HCT116 (cell line): ENCODE measurements around the gene AUTS2. TPM values are rescaled to one million over a fixed set of nuclear protein-coding genes. Genes with fewer than 3 reads are reported as not detected.

Experiments used
- ATAC-seq: fragments of 200-7000 bp; cut with Tn5 transposase; 2 replicates; pipeline ENCODE4 v1.9.1; 2020; ENCODE audit warnings: mild to moderate bottlenecking, moderate library complexity
- BruUV-seq: library from RNA; stranded (reverse); fragments of 400-500 nt; replicated peaks from 2 replicates; lab custom pipeline; 2021; lab: Mats Ljungman, UMichigan
- CTCF ChIA-PET: fragments of 300-600 bp; sonication (Branson Sonifier 250); formaldehyde crosslinking; loops from one replicate; lab custom pipeline; 2021; ENCODE audit warnings: antibody characterized with exemption; lab: Charles Lee
- POLR2A ChIA-PET: fragments of 300-600, 350-600 bp; sonication (Branson Sonifier 250); formaldehyde crosslinking; loops from one replicate; lab custom pipeline; 2021; ENCODE audit warnings: antibody characterized with exemption; lab: Charles Lee
- RAD21 ChIA-PET, 2 experiments: fragments of 300-600 bp; sonication (Branson Sonifier 250); formaldehyde crosslinking; loops; one replicate each; lab custom pipeline; 2023; ENCODE audit warnings: low total read pairs in 2 of 2; ENCODE audit not compliant: uncharacterized antibody in 2 of 2, unreplicated experiment in 2 of 2, low non-redundant PET in 1 of 2; lab: Charles Lee
- DNase-seq: peaks from one replicate; pipeline ENCODE4 v3.0.0-alpha.2; 2010; ENCODE audit warnings: low read depth, low spot score
- H2AFZ ChIP-seq: fragments of 200-600 bp; shearing (Covaris generic), sonication (generic); 2 replicates; pipeline ENCODE4 v1.6.1; 2017; ENCODE audit warnings: low read depth, mixed run types, mixed read lengths, antibody characterized with exemption, low read length; ENCODE audit not compliant: poor library complexity, severe bottlenecking
- H3K27ac ChIP-seq: 2 replicates; pipeline ENCODE4 v1.5.1; 2012; ENCODE audit warnings: low read depth, low read length
- H3K27me3 ChIP-seq: fragments of 200-600 bp; sonication (generic); 2 replicates; pipeline ENCODE4 v1.6.1; 2016; ENCODE audit warnings: mixed run types, low read length, mixed read lengths; ENCODE audit not compliant: insufficient read depth
- H3K36me3 ChIP-seq, 2 experiments: fragments of 200-500 bp in 1 of 2; fragments of 200-600 bp in 1 of 2; sonication (Bioruptor generic) in 1 of 2; sonication (generic) in 1 of 2; 2 replicates each; pipeline versions ENCODE4 v1.5.1 to v1.6.1; 2014 to 2016; ENCODE audit warnings: low read length in 2 of 2, inconsistent platforms in 1 of 2, mixed read lengths in 1 of 2, mixed run types in 1 of 2; ENCODE audit not compliant: insufficient read depth in 2 of 2, control insufficient read depth in 1 of 2
- H3K4me1 ChIP-seq, 2 experiments: fragments of 200-600 bp in 1 of 2; sonication (generic) in 1 of 2; 2 replicates each; pipeline versions ENCODE4 v1.5.1 to v1.6.1; 2012 to 2017; ENCODE audit warnings: low read length in 2 of 2, inconsistent platforms in 1 of 2, mild to moderate bottlenecking in 1 of 2, mixed read lengths in 1 of 2, mixed run types in 1 of 2, moderate library complexity in 1 of 2; ENCODE audit not compliant: insufficient read depth in 2 of 2, control insufficient read depth in 1 of 2
- H3K4me2 ChIP-seq: fragments of 200-600 bp; sonication (generic); 2 replicates; pipeline ENCODE4 v1.6.1; 2017; ENCODE audit warnings: mixed run types, low read length, mixed read lengths
- H3K4me3 ChIP-seq, 2 experiments: fragments of 200-600 bp in 1 of 2; sonication (generic) in 1 of 2; replicated peaks in 1 of 2; 2 replicates each; pipeline ENCODE4 v1.5.1; 2011 to 2016; ENCODE audit warnings: low read length in 2 of 2, control low read depth in 1 of 2, low read depth in 1 of 2, mild to moderate bottlenecking in 1 of 2, mixed read lengths in 1 of 2, mixed run types in 1 of 2
- H3K79me2 ChIP-seq: fragments of 200-600 bp; sonication (generic); 2 replicates; pipeline ENCODE4 v1.6.1; 2017; ENCODE audit warnings: mild to moderate bottlenecking, mixed run types, low read length, moderate library complexity, mixed read lengths; ENCODE audit not compliant: insufficient read depth
- H3K9ac ChIP-seq: fragments of 200-600 bp; sonication (generic); 2 replicates; pipeline ENCODE4 v1.6.1; 2016; ENCODE audit warnings: low read length, mixed read lengths
- H3K9me2 ChIP-seq: fragments of 200-600 bp; sonication (generic), shearing (Covaris generic); 2 replicates; pipeline ENCODE4 v1.6.1; 2017; ENCODE audit warnings: mixed run types, mild to moderate bottlenecking, moderate library complexity; ENCODE audit not compliant: insufficient read depth
- H3K9me3 ChIP-seq, 2 experiments: fragments of 200-500 bp in 1 of 2; fragments of 200-600 bp in 1 of 2; sonication (Bioruptor generic) in 1 of 2; sonication (generic) in 1 of 2; 2 replicates each; pipeline ENCODE4 v1.6.1; 2014 to 2017; ENCODE audit warnings: low read length in 2 of 2, mixed read lengths in 2 of 2, inconsistent platforms in 1 of 2, low read depth in 1 of 2, mild to moderate bottlenecking in 1 of 2, mixed run types in 1 of 2, moderate library complexity in 1 of 2; ENCODE audit not compliant: control insufficient read depth in 1 of 2, insufficient read depth in 1 of 2
- H4K20me1 ChIP-seq: fragments of 200-600 bp; sonication (generic), shearing (Covaris generic); 2 replicates; pipeline ENCODE4 v1.6.1; 2017; ENCODE audit warnings: mixed run types, mild to moderate bottlenecking, moderate library complexity; ENCODE audit not compliant: insufficient read depth
- CBX3 ChIP-seq: IDR thresholded peaks from 2 replicates; pipeline ENCODE4 v1.6.1; 2012; ENCODE audit warnings: low read depth
- EGR1 ChIP-seq: IDR thresholded peaks from 2 replicates; pipeline ENCODE4 v1.6.1; 2012; ENCODE audit warnings: low read depth
- EZH2 ChIP-seq: fragments of 200-600 bp; sonication (generic); IDR thresholded peaks from 2 replicates; pipeline ENCODE4 v1.6.1; 2017; ENCODE audit warnings: antibody characterized with exemption, mixed run types
- EZH2phosphoT487 ChIP-seq: fragments of 200-600 bp; IDR thresholded peaks from 2 replicates; pipeline ENCODE4 v1.6.1; 2018; ENCODE audit warnings: antibody characterized with exemption, borderline replicate concordance
- FOSL1 ChIP-seq: IDR thresholded peaks from 2 replicates; pipeline ENCODE4 v1.6.1; 2012; ENCODE audit warnings: low read depth
- JUND ChIP-seq: IDR thresholded peaks from 2 replicates; pipeline ENCODE4 v1.6.1; 2012
- POLR2A ChIP-seq: IDR thresholded peaks from 2 replicates; pipeline ENCODE4 v1.7.0; 2011; ENCODE audit warnings: borderline replicate concordance; ENCODE audit not compliant: insufficient read depth, insufficient read length; ENCODE audit errors: extremely low read depth
- POLR2AphosphoS5 ChIP-seq: IDR thresholded peaks from 2 replicates; pipeline ENCODE4 v1.6.1; 2011; ENCODE audit warnings: mild to moderate bottlenecking, low read depth, low read length, moderate library complexity
- RAD21 ChIP-seq: IDR thresholded peaks from 2 replicates; pipeline ENCODE4 v1.6.1; 2012; ENCODE audit warnings: low read depth, mild to moderate bottlenecking
- SP1 ChIP-seq: IDR thresholded peaks from 2 replicates; pipeline ENCODE4 v1.6.1; 2012; ENCODE audit warnings: low read depth
- SRF ChIP-seq: IDR thresholded peaks from 2 replicates; pipeline ENCODE4 v1.6.1; 2012; ENCODE audit warnings: low read depth
- TCF7L2 ChIP-seq: IDR thresholded peaks from 2 replicates; pipeline ENCODE4 v1.7.0; 2011; ENCODE audit warnings: borderline replicate concordance, inconsistent platforms; ENCODE audit not compliant: insufficient read depth, insufficient read length; ENCODE audit errors: extremely low read depth
- YY1 ChIP-seq: IDR thresholded peaks from 2 replicates; pipeline ENCODE4 v1.6.1; 2011; ENCODE audit warnings: low read length, low read depth, moderate library complexity, mild to moderate bottlenecking; ENCODE audit not compliant: insufficient replicate concordance; ENCODE audit errors: extremely low read depth
- ZNF274 ChIP-seq: fragments of 200-500 bp; sonication (Bioruptor generic); IDR thresholded peaks from 2 replicates; pipeline ENCODE4 v1.6.1; 2014; ENCODE audit warnings: mild to moderate bottlenecking, low read depth, low read length, inconsistent platforms
- intact Hi-C: fragments of 100-400 bp; cut with micrococcal nuclease; formaldehyde crosslinking; loops from 2 replicates; pipeline ENCODE4 v1.10.0; 2022
- total RNA-seq: library from RNA; stranded (reverse); gene quantifications from one replicate; pipeline ENCODE4 v1.2.1, GENCODE V29; 2021; ENCODE audit not compliant: unreplicated experiment
- TF ChIP-seq, protein P1 (sequence below): IDR thresholded peaks from 2 replicates; pipeline ENCODE4 v1.6.1; 2012
- TF ChIP-seq, protein P2 (sequence below): IDR thresholded peaks from 2 replicates; pipeline ENCODE4 v1.6.1; 2012; ENCODE audit warnings: low read depth
- TF ChIP-seq, protein P3 (sequence below): IDR thresholded peaks from 2 replicates; pipeline ENCODE4 v1.6.1; 2012
- TF ChIP-seq, protein P4 (sequence below): IDR thresholded peaks from 2 replicates; pipeline ENCODE4 v1.6.1; 2011; ENCODE audit warnings: mild to moderate bottlenecking, low read length, moderate library complexity; ENCODE audit not compliant: insufficient replicate concordance; ENCODE audit errors: extremely low read depth
- TF ChIP-seq, protein P5 (sequence below), 3 experiments: fragments of 200-600 bp in 1 of 3; sonication (generic) in 1 of 3; IDR thresholded peaks in 2 of 3; conservative IDR thresholded peaks in 1 of 3; 2 replicates each; pipeline ENCODE4 v1.5.1; 2012 to 2017; ENCODE audit warnings: low read depth in 2 of 3, low read length in 2 of 3, antibody characterized with exemption in 1 of 3, borderline replicate concordance in 1 of 3, control low read depth in 1 of 3, mild to moderate bottlenecking in 1 of 3, mixed read lengths in 1 of 3, mixed run types in 1 of 3, moderate library complexity in 1 of 3; ENCODE audit not compliant: insufficient read depth in 1 of 3

AUTS2 gene
- total RNA-seq, 1 experiment from 2014 or later = 0.93 TPM

DNA sequence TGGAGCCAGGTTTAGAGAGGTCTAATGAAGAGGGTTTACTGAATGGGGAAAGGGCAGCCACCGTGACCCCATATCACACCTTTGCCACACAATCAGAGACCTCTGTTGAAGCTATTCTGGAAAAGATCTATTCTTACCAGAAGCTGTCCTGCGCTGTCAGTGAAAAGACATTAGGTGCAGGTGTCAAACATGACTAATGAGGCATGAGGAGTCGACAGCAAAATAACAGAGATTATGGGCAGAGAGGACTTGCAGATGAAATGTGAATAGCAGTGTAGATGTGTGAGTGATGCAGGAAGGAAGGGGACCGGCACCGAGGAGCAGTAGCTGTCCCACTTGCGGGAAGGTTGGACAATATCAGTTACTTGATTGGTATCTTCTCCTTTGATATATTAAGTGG lies 906.0 kb downstream of the AUTS2 start:
- Histone ChIP-seq H3K4me1 (no peaks in the 10 kb centered on the region), H3K27ac (no peak overlapping the region), H3K4me3 (no peak overlapping the region), H4K20me1 (no peaks in the 10 kb centered on the region), H3K27me3 (no peaks in the 10 kb centered on the region), H3K36me3 (no peaks in the 10 kb centered on the region), H3K79me2 (no peaks in the 10 kb centered on the region), H3K4me2 (no peak overlapping the region), H3K9me3 (peaks cover 5 to 19% of the 10 kb centered on the region in 2 experiments; a peak in 2 of 4 replicates), H3K9me2 (no peaks in the 10 kb centered on the region), H3K9ac (no peak overlapping the region), H2AFZ (no peak overlapping the region)
- ChIA-PET RAD21 (no interaction called here), POLR2A (no interaction called here), CTCF (no interaction called here)
- intact Hi-C loops = no loop called here
- BruUV-seq = no TSS peak
- DNase-seq = no peak
- ATAC-seq = no peak
- TF ChIP-seq, protein P1, sequence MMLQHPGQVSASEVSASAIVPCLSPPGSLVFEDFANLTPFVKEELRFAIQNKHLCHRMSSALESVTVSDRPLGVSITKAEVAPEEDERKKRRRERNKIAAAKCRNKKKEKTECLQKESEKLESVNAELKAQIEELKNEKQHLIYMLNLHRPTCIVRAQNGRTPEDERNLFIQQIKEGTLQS = no peak
- no peak for TF ChIP-seq POLR2AphosphoS5
- TF ChIP-seq, protein P2, sequence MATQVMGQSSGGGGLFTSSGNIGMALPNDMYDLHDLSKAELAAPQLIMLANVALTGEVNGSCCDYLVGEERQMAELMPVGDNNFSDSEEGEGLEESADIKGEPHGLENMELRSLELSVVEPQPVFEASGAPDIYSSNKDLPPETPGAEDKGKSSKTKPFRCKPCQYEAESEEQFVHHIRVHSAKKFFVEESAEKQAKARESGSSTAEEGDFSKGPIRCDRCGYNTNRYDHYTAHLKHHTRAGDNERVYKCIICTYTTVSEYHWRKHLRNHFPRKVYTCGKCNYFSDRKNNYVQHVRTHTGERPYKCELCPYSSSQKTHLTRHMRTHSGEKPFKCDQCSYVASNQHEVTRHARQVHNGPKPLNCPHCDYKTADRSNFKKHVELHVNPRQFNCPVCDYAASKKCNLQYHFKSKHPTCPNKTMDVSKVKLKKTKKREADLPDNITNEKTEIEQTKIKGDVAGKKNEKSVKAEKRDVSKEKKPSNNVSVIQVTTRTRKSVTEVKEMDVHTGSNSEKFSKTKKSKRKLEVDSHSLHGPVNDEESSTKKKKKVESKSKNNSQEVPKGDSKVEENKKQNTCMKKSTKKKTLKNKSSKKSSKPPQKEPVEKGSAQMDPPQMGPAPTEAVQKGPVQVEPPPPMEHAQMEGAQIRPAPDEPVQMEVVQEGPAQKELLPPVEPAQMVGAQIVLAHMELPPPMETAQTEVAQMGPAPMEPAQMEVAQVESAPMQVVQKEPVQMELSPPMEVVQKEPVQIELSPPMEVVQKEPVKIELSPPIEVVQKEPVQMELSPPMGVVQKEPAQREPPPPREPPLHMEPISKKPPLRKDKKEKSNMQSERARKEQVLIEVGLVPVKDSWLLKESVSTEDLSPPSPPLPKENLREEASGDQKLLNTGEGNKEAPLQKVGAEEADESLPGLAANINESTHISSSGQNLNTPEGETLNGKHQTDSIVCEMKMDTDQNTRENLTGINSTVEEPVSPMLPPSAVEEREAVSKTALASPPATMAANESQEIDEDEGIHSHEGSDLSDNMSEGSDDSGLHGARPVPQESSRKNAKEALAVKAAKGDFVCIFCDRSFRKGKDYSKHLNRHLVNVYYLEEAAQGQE = no peak
- TF ChIP-seq, protein P3, sequence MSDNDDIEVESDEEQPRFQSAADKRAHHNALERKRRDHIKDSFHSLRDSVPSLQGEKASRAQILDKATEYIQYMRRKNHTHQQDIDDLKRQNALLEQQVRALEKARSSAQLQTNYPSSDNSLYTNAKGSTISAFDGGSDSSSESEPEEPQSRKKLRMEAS = no peak
- TF ChIP-seq TCF7L2 = no peak
- no peak for TF ChIP-seq EZH2
- TF ChIP-seq JUND = no peak
- no peak for TF ChIP-seq EGR1
- no peak for TF ChIP-seq EZH2phosphoT487
- TF ChIP-seq RAD21 = no peak
- TF ChIP-seq POLR2A = no peak
- TF ChIP-seq YY1 = no peak
- TF ChIP-seq, protein P4, sequence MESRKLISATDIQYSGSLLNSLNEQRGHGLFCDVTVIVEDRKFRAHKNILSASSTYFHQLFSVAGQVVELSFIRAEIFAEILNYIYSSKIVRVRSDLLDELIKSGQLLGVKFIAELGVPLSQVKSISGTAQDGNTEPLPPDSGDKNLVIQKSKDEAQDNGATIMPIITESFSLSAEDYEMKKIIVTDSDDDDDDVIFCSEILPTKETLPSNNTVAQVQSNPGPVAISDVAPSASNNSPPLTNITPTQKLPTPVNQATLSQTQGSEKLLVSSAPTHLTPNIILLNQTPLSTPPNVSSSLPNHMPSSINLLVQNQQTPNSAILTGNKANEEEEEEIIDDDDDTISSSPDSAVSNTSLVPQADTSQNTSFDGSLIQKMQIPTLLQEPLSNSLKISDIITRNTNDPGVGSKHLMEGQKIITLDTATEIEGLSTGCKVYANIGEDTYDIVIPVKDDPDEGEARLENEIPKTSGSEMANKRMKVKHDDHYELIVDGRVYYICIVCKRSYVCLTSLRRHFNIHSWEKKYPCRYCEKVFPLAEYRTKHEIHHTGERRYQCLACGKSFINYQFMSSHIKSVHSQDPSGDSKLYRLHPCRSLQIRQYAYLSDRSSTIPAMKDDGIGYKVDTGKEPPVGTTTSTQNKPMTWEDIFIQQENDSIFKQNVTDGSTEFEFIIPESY = no peak
- TF ChIP-seq, protein P5, sequence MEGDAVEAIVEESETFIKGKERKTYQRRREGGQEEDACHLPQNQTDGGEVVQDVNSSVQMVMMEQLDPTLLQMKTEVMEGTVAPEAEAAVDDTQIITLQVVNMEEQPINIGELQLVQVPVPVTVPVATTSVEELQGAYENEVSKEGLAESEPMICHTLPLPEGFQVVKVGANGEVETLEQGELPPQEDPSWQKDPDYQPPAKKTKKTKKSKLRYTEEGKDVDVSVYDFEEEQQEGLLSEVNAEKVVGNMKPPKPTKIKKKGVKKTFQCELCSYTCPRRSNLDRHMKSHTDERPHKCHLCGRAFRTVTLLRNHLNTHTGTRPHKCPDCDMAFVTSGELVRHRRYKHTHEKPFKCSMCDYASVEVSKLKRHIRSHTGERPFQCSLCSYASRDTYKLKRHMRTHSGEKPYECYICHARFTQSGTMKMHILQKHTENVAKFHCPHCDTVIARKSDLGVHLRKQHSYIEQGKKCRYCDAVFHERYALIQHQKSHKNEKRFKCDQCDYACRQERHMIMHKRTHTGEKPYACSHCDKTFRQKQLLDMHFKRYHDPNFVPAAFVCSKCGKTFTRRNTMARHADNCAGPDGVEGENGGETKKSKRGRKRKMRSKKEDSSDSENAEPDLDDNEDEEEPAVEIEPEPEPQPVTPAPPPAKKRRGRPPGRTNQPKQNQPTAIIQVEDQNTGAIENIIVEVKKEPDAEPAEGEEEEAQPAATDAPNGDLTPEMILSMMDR (IDR thresholded peaks at IDR 0.05 in 2 of 3, conservative IDR thresholded peaks at IDR 0.05 in 1 of 3; ENCODE audit: borderline replicate concordance in 1 of 3, insufficient read depth in 1 of 3, low read depth in 2 of 3, low read length in 2 of 3) = no peak
- TF ChIP-seq ZNF274 = no peak
- TF ChIP-seq FOSL1 = no peak
- no peak for TF ChIP-seq CBX3
- TF ChIP-seq SRF = no peak
- TF ChIP-seq SP1 = no peak
